Measurements from ENCODE around the gene ILDR1. TPM values are rescaled to one million over a fixed set of nuclear protein-coding genes. Genes with fewer than 3 reads are reported as not detected.
"Not testable (repeated sequence)": the region's sequence is repeated elsewhere in the genome, so short reads cannot be mapped to it uniquely, and the experiment has no call there.

Gene ILDR1
- polyA plus RNA-seq, 4 donors: 0.22 to 5.1 (median 2.8) TPM

DNA sequence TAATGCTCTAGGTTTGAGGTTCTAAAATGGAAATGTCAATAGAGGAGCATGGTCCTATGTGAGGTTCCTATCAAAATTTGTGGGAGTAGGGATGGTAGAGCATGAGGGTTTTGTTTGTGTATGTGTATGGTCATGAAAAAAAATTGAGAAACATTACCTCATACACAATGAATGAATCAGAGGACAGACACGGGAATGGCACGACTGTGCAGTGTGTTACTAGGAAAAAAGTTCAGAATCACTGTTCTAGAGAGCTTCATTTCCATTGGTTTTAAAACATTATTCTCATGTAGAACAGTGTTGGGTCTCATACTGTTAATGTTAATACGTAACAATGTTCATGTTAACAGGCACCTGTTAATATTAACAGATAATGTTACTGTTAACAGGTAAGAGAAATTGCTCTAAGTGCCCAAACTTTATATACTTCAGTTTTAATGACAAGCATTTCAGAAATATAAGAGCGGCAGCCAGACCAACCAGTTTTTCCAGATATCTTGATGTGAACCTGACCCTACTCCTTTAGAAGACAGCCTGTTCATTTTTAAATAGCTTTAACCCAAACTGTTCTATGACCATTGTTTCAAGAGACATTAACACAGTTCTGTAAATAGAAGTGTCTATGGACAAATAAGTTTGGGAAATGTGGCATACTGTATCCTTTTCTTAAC lies 79.8 kb downstream of the ILDR1 start:
- Histone ChIP-seq H3K4me3 (ENCODE audit: low read depth in 1 of 3, low read length in 3 of 3) (no peak overlapping the region), H3K4me1 (ENCODE audit: control insufficient read depth in 3 of 3, insufficient read depth in 2 of 3, low read depth in 1 of 3, low read length in 2 of 3) (peaks cover 0 to 8% (median 0%) of the 10 kb centered on the region in 3 donors), H3K27ac (ENCODE audit: low read depth in 1 of 3, low read length in 2 of 3) (no peak overlapping the region), H3K36me3 (ENCODE audit: control insufficient read depth in 3 of 3, insufficient read depth in 2 of 3, low read depth in 1 of 3, low read length in 3 of 3) (peaks cover 0 to 4% (median 0%) of the 10 kb centered on the region in 3 donors), H3K27me3 (ENCODE audit: control insufficient read depth in 3 of 3, insufficient read depth in 3 of 3, low read length in 3 of 3) (no peaks in the 10 kb centered on the region), H3K9me3 (ENCODE audit: control insufficient read depth in 2 of 2, insufficient read depth in 1 of 2, low read depth in 1 of 2, low read length in 1 of 2) (no peaks in the 10 kb centered on the region)
- FAIRE-seq: no peak
- 12 to 64% (median 31%) methylated on average over 4 of the region's 4 CpGs for WGBS, 3 donors
- peak; percentile 7 to 68 for DNase-seq

DNA sequence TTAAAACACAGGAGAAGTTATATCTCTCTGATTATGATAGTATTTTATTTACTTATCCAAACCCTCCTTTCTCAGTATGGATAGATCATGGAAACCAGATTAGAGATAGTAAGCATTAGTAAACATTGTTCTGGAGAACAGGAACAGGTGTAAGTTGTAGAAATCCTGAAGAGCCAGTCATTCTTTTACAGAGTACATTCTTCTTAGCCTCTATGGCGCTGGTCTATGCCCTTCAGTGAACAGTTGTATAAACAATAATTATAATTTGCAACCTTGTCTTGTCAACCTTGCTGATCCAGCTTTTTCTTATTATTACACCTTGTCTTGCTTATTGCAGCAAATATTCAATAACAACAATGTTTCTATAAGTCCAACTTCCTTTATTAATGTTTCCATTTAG lies 80.5 kb downstream of the ILDR1 start:
- H3K9me3 ChIP-seq (ENCODE audit: control insufficient read depth in 2 of 2, insufficient read depth in 1 of 2, low read depth in 1 of 2, low read length in 1 of 2): no peaks in the 10 kb centered on the region
- DNase-seq (peak in 1 of 2 donors; percentile 10), FAIRE-seq (no peak)
- 70 to 75% (median 72%) methylated on average over 1 of the region's 1 CpG for WGBS, 3 donors
- peaks cover 0 to 4% (median 0%) of the 10 kb centered on the region in 3 donors for H3K36me3 ChIP-seq (ENCODE audit: control insufficient read depth in 3 of 3, insufficient read depth in 2 of 3, low read depth in 1 of 3, low read length in 3 of 3)
- no peaks in the 10 kb centered on the region for H3K27me3 ChIP-seq (ENCODE audit: control insufficient read depth in 3 of 3, insufficient read depth in 3 of 3, low read length in 3 of 3)
- H3K4me1 ChIP-seq (ENCODE audit: control insufficient read depth in 3 of 3, insufficient read depth in 2 of 3, low read depth in 1 of 3, low read length in 2 of 3): peaks cover 0 to 8% (median 0%) of the 10 kb centered on the region in 3 donors
- no peak overlapping the region for H3K4me3 ChIP-seq (ENCODE audit: low read depth in 1 of 3, low read length in 3 of 3)
- H3K27ac ChIP-seq (ENCODE audit: low read depth in 1 of 3, low read length in 2 of 3): no peak overlapping the region

DNA sequence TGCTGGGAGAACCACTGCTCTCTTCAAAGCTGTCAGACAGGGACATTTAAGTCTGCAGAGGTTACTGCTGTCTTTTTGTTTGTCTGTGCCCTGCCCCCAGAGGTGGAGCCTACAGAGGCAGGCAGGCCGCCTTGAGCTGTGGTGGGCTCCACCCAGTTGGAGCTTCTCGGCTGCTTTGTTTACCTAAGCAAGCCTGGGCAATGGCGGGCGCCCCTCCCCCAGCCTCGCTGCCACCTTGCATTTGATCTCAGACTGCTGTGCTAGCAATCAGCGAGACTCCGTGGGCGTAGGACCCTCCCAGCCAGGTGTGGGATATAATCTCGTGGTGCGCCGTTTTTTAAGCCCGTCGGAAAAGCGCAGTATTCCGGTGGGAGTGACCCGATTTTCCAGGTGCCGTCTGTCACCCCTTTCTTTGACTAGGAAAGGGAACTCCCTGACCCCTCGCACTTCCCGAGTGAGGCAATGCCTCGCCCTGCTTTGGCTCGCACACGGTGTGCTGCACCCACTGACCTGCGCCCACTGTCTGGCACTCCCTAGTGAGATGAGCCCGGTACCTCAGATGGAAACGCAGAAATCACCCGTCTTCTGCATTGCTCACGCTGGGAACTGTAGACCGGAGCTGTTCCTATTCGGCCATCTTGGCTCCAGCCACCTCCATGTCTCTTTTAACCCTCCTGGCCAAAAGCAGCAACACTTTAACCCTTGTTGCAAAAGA lies 83.7 kb downstream of the ILDR1 start:
- not testable (repeated sequence) for H3K36me3 ChIP-seq (ENCODE audit: control insufficient read depth in 3 of 3, insufficient read depth in 2 of 3, low read depth in 1 of 3, low read length in 3 of 3); H3K4me1 ChIP-seq (ENCODE audit: control insufficient read depth in 3 of 3, insufficient read depth in 2 of 3, low read depth in 1 of 3, low read length in 2 of 3); FAIRE-seq; H3K27ac ChIP-seq (ENCODE audit: low read depth in 1 of 3, low read length in 2 of 3); DNase-seq; H3K27me3 ChIP-seq (ENCODE audit: control insufficient read depth in 3 of 3, insufficient read depth in 3 of 3, low read length in 3 of 3); H3K4me3 ChIP-seq (ENCODE audit: low read depth in 1 of 3, low read length in 3 of 3); H3K9me3 ChIP-seq (ENCODE audit: control insufficient read depth in 2 of 2, insufficient read depth in 1 of 2, low read depth in 1 of 2, low read length in 1 of 2)
- 87 to 90% (median 90%) methylated on average over 23 to 29 of the region's 29 CpGs for WGBS, 3 donors

Other genes with a start within 250 kb of the ILDR1 start
- gene IQCB1, start 187.2 kb downstream of the ILDR1 start, polyA plus RNA-seq: 10 to 100 TPM in 2 of 4 donors, 1 to 10 TPM in 2; 8.9 to 32.7 (median 11.1) TPM
- 10 to 100 TPM in 1 of 4 donors, 1 to 10 TPM in 3; 4.9 to 18.1 (median 6.9) TPM for gene EAF2, start 187.0 kb downstream of the ILDR1 start, polyA plus RNA-seq
- 1 to 10 TPM in 2 of 4 donors, under 1 TPM in 2; 0.34 to 2.6 (median 0.83) TPM for gene SLC15A2, start 127.8 kb downstream of the ILDR1 start, polyA plus RNA-seq
- gene CD86, start 33.1 kb upstream of the ILDR1 start, polyA plus RNA-seq: 1 to 10 TPM in 3 of 4 donors, under 1 TPM in 1; 0.89 to 3.1 (median 2.2) TPM
- 1 to 10 TPM in 1 of 4 donors, under 1 TPM in 2, not detected in 1; 0.19 to 1.7 (median 0.22) TPM for gene CASR, start 161.4 kb upstream of the ILDR1 start, polyA plus RNA-seq